GM21381 (cell line): ENCODE data around the gene SLF2.

ENCODE experiments used
- ATAC-seq: cut with Tn5 transposase; IDR thresholded peaks from one replicate; pipeline ENCODE4 v1.9.1; 2021; ENCODE audit warnings: mild to moderate bottlenecking, moderate library complexity; ENCODE audit not compliant: unreplicated experiment

The SLF2 gene

GRCh38 chr10:101014230-101014884 lies 101.6 kb downstream of the SLF2 start:
- ATAC-seq, result no peak
